Trophoblast cell (in vitro differentiated cells and primary cell): Measurements from ENCODE around the gene DDX3X.

ENCODE experiments used
- DNase-seq, 2 donors: peaks; one replicate each; pipeline ENCODE4 v3.0.0-alpha.2; 2016
- H2AFZ ChIP-seq: 2 replicates; pipeline ENCODE4 v1.6.1; 2013; ENCODE audit warnings: low read length, moderate library complexity, mild to moderate bottlenecking; ENCODE audit not compliant: insufficient read depth, poor library complexity
- H2AK5ac ChIP-seq: 2 replicates; pipeline ENCODE4 v1.6.1; 2013; ENCODE audit warnings: mild to moderate bottlenecking, low read length
- H2BK120ac ChIP-seq: 2 replicates; pipeline ENCODE4 v1.6.1; 2013; ENCODE audit warnings: low read length, mild to moderate bottlenecking, moderate library complexity; ENCODE audit not compliant: insufficient read depth, poor library complexity
- H2BK12ac ChIP-seq: 2 replicates; pipeline ENCODE4 v1.6.1; 2013; ENCODE audit warnings: mild to moderate bottlenecking, low read length, moderate library complexity
- H2BK5ac ChIP-seq: 2 replicates; pipeline ENCODE4 v1.6.1; 2013; ENCODE audit warnings: low read length, low read depth, moderate library complexity, mild to moderate bottlenecking; ENCODE audit not compliant: poor library complexity
- H3K14ac ChIP-seq: 2 replicates; pipeline ENCODE4 v1.6.1; 2013; ENCODE audit warnings: mild to moderate bottlenecking, low read length
- H3K18ac ChIP-seq: 2 replicates; pipeline ENCODE4 v1.6.1; 2013; ENCODE audit warnings: mild to moderate bottlenecking, low read length
- H3K23ac ChIP-seq: 2 replicates; pipeline ENCODE4 v1.6.1; 2013; ENCODE audit warnings: low read length
- H3K27ac ChIP-seq: 2 replicates; pipeline ENCODE4 v1.5.1; 2013; ENCODE audit warnings: low read depth, mild to moderate bottlenecking, inconsistent platforms, low read length, moderate library complexity
- H3K27me3 ChIP-seq: 2 replicates; pipeline ENCODE4 v1.6.1; 2013; ENCODE audit warnings: inconsistent platforms, mild to moderate bottlenecking, low read length, moderate library complexity; ENCODE audit not compliant: insufficient read depth
- H3K36me3 ChIP-seq, 2 experiments: 1 replicate in 1 of 2; 2 replicates in 1 of 2; pipeline ENCODE4 v1.6.1; 2013; ENCODE audit warnings: low read length in 2 of 2, mild to moderate bottlenecking in 2 of 2, moderate library complexity in 1 of 2; ENCODE audit not compliant: insufficient read depth in 2 of 2, control insufficient read depth in 1 of 2
- H3K4ac ChIP-seq: 2 replicates; pipeline ENCODE4 v1.6.1; 2013; ENCODE audit warnings: low read depth, mild to moderate bottlenecking, low read length, moderate library complexity
- H3K4me1 ChIP-seq, 2 experiments: 1 replicate in 1 of 2; 2 replicates in 1 of 2; pipeline ENCODE4 v1.6.1; 2013; ENCODE audit warnings: low read length in 2 of 2, mild to moderate bottlenecking in 2 of 2, moderate library complexity in 1 of 2; ENCODE audit not compliant: insufficient read depth in 2 of 2, control insufficient read depth in 1 of 2
- H3K4me2 ChIP-seq: 2 replicates; pipeline ENCODE4 v1.6.1; 2013; ENCODE audit warnings: inconsistent platforms, mild to moderate bottlenecking, low read length, moderate library complexity
- H3K4me3 ChIP-seq: 2 replicates; pipeline ENCODE4 v1.5.1; 2013; ENCODE audit warnings: mild to moderate bottlenecking, low read depth, low read length, inconsistent platforms
- H3K79me1 ChIP-seq: one replicate; pipeline ENCODE4 v1.6.1; 2013; ENCODE audit warnings: low read length
- H3K79me2 ChIP-seq: 2 replicates; pipeline ENCODE4 v1.6.1; 2013; ENCODE audit warnings: low read length, mild to moderate bottlenecking; ENCODE audit not compliant: control insufficient read depth, insufficient read depth, poor library complexity
- H3K9ac ChIP-seq: 2 replicates; pipeline ENCODE4 v1.6.1; 2013; ENCODE audit warnings: mild to moderate bottlenecking, low read length
- H3K9me3 ChIP-seq: 2 replicates; pipeline ENCODE4 v1.6.1; 2013; ENCODE audit warnings: low read depth, mild to moderate bottlenecking, control low read depth, inconsistent platforms, low read length; ENCODE audit not compliant: insufficient read depth
- H4K12ac ChIP-seq: 2 replicates; pipeline ENCODE4 v1.6.1; 2013; ENCODE audit warnings: low read depth, mild to moderate bottlenecking, low read length, moderate library complexity
- H4K8ac ChIP-seq: 2 replicates; pipeline ENCODE4 v1.6.1; 2013; ENCODE audit warnings: low read depth, mild to moderate bottlenecking, low read length, moderate library complexity
- H4K91ac ChIP-seq: one replicate; pipeline ENCODE4 v1.6.1; 2013; ENCODE audit warnings: low read depth, mild to moderate bottlenecking, low read length, moderate library complexity
- WGBS: extraction: QIAGEN DNeasy Blood & Tissue Kit; methylation state at CpG from one replicate; pipeline ENCODE4 v1.1.7; 2013; ENCODE audit warnings: missing lambda C conversion rate; ENCODE audit not compliant: insufficient read length, insufficient coverage; ENCODE audit errors: extremely low coverage; 5-methylcytosine and 5-hydroxymethylcytosine counted together

DDX3X gene

GRCh38 chrX:41332408-41333002 lies 1.5 kb upstream of the DDX3X start:
- Histone ChIP-seq H4K91ac (peak overlapping the region; percentile 97), H4K8ac (peak overlapping the region; percentile 96), H3K27ac (peak overlapping the region; percentile 98), H3K4me2 (peak overlapping the region; percentile 73), H3K9ac (peak overlapping the region; percentile 84), H3K79me1 (peaks cover 18% of the 10 kb centered on the region), H2BK12ac (no peak overlapping the region), H3K14ac (peak overlapping the region; percentile 73), H3K79me2 (peaks cover 21% of the 10 kb centered on the region), H3K18ac (peak overlapping the region; percentile 75), H3K23ac (no peak overlapping the region), H3K36me3 (no peaks in the 10 kb centered on the region), H4K12ac (peak overlapping the region; percentile 83), H3K4me1 (peaks cover 5 to 7% of the 10 kb centered on the region in 2 experiments), H2BK5ac (peak overlapping the region; percentile 86), H3K4me3 (peak overlapping the region; percentile 98), H2AFZ (peak overlapping the region; percentile 59), H3K4ac (peak overlapping the region; percentile 78), H2BK120ac (peak overlapping the region; percentile 96), H3K9me3 (no peaks in the 10 kb centered on the region), H3K27me3 (no peaks in the 10 kb centered on the region), H2AK5ac (peak overlapping the region; percentile 79)
- WGBS: no CpG with 5 or more reads among the region's 30 CpGs
- DNase-seq: peak in 1 of 2 donors; percentile 48

DNA sequence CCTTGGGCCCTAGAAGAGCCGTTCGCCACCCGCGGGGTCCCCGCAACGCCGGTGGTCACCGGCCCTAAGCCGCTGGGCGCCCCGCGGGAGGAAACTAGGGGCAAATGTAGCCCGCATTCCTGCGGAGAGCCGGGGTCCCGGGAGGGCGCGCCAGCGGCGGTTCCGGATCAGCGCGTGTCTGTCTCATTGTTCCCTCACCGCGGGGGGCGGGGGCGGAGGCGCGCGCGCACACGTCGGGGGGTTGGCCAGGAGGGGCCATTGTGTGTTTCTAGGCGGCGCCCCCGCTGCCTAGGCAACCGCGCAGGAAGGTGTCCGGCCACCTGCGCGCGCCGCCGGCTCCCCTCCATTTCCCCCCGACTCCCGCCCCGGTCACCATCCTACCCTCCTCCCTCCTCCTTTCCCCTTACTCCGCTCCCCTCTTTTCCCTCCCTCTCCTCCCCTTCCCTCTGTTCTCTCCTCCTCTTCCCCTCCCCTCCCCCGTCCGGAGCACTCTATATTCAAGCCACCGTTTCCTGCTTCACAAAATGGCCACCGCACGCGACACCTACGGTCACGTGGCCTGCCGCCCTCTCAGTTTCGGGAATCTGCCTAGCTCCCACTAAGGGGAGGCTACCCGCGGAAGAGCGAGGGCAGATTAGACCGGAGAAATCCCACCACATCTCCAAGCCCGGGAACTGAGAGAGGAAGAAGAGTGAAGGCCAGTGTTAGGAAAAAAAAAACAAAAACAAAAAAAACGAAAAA lies 789 bp upstream of the DDX3X start:
- no peak overlapping the region for H3K23ac ChIP-seq
- H2BK5ac ChIP-seq: peak overlapping the region; percentile 86
- peaks cover 5 to 7% of the 10 kb centered on the region in 2 experiments for H3K4me1 ChIP-seq
- H3K79me2 ChIP-seq: peaks cover 21% of the 10 kb centered on the region
- peak overlapping the region; percentile 100 for H3K9ac ChIP-seq
- H4K8ac ChIP-seq: peak overlapping the region; percentile 96
- H3K4me3 ChIP-seq: peak overlapping the region; percentile 98
- H3K4ac ChIP-seq: peak overlapping the region; percentile 78
- no peak overlapping the region for H2BK12ac ChIP-seq
- no peaks in the 10 kb centered on the region for H3K36me3 ChIP-seq
- H3K9me3 ChIP-seq: no peaks in the 10 kb centered on the region
- H3K18ac ChIP-seq: peak overlapping the region; percentile 75
- no peaks in the 10 kb centered on the region for H3K27me3 ChIP-seq
- peak overlapping the region; percentile 91 for H3K14ac ChIP-seq
- peaks cover 18% of the 10 kb centered on the region for H3K79me1 ChIP-seq
- peak overlapping the region; percentile 96 for H2BK120ac ChIP-seq
- no CpG with 5 or more reads among the region's 64 CpGs for WGBS
- H3K27ac ChIP-seq: peak overlapping the region; percentile 98
- H4K12ac ChIP-seq: peak overlapping the region; percentile 83
- H3K4me2 ChIP-seq: peak overlapping the region; percentile 82
- peak overlapping the region; percentile 79 for H2AK5ac ChIP-seq
- peak overlapping the region; percentile 97 for H4K91ac ChIP-seq
- peak overlapping the region; percentile 59 for H2AFZ ChIP-seq
- peak; percentile 78 to 93 for DNase-seq

DNA sequence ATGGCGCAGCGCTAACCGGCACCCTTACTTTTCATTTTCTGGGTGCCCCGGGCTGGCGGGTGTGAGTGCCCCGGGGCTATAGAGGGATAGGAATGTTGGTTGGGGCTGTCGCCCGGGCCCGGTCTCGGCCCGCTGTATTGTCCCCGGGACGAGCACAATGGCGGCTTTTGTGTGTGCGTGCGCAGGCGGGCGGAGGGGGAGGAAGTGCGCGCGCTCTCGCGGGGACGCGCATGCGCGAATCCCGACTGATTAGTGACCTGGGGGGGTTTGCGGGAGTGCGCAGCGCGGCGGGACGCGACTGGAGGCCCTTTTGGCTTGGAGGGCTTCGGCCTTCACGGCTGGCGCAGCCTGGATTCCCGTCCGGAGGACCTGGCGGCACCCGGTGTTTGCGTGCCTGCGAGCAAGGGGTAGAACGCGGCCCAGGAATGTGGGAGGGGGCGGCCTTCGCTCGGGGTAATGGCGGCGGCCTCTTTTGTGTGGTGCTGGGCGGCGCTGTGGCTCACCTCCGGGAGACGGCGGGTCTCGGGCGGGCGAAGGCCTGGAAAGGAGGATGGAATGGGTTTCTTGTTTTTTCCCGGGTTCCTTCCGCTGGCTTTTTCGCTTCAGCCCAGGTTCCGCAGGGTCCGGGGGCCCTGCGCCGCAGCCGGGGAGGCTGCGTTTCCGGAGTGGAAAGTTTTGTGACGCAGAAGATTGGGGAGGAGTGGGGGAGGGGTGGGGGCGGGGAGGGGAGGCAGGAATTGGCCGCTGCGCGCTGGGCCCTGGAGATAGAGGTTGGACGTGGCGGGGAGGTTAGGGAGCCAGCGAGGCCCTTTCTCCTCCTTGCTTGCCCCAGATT lies 618 bp downstream of the DDX3X start:
- peak; percentile 43 to 85 for DNase-seq
- Histone ChIP-seq H2BK5ac (peak overlapping the region; percentile 100), H3K4me3 (peak overlapping the region; percentile 98), H3K9me3 (no peaks in the 10 kb centered on the region), H2AK5ac (peak overlapping the region; percentile 100), H3K4ac (peak overlapping the region; percentile 100), H2AFZ (peak overlapping the region; percentile 78), H3K79me1 (peaks cover 18% of the 10 kb centered on the region), H3K79me2 (peaks cover 21% of the 10 kb centered on the region), H4K12ac (peak overlapping the region; percentile 97), H2BK12ac (no peak overlapping the region), H3K4me1 (peaks cover 5 to 7% of the 10 kb centered on the region in 2 experiments), H3K9ac (peak overlapping the region; percentile 100), H2BK120ac (peak overlapping the region; percentile 99), H3K27ac (peak overlapping the region; percentile 98), H4K8ac (peak overlapping the region; percentile 99), H3K14ac (peak overlapping the region; percentile 99), H3K18ac (peak overlapping the region; percentile 100), H3K4me2 (peak overlapping the region; percentile 82), H4K91ac (peak overlapping the region; percentile 97), H3K27me3 (no peaks in the 10 kb centered on the region), H3K23ac (no peak overlapping the region), H3K36me3 (peaks cover 0 to 5% of the 10 kb centered on the region in 2 experiments)
- WGBS: no CpG with 5 or more reads among the region's 77 CpGs
